HepG2 (cell line): ENCODE measurements around the gene MDH2.

ENCODE experiments used
- EP300 ChIP-seq, 3 experiments: sonication (generic) in 1 of 3; formaldehyde crosslinking in 1 of 3; IDR thresholded peaks; 2 replicates each; pipeline versions ENCODE4 v1.5.1 to v1.6.1; 2011 to 2020; ENCODE audit warnings: low read depth in 2 of 3, low read length in 2 of 3, borderline replicate concordance in 1 of 3, improper control_type of control experiment in 1 of 3, mild to moderate bottlenecking in 1 of 3, missing genetic modification reagents in 1 of 3, moderate library complexity in 1 of 3
- ERF ChIP-seq: IDR thresholded peaks from 2 replicates; pipeline ENCODE4 v1.6.1; 2018; ENCODE audit warnings: missing biosample characterization, missing genetic modification reagents
- FOXP1 ChIP-seq, 2 experiments: fragments of 450-650 bp in 1 of 2; IDR thresholded peaks; 2 replicates each; pipeline ENCODE4 v1.6.1; 2017 to 2018; ENCODE audit warnings: antibody characterized with exemption in 1 of 2
- PCBP2 ChIP-seq: fragments of 200-400 bp; formaldehyde crosslinking; optimal IDR thresholded peaks from 2 replicates; pipeline ENCODE3; 2018; ENCODE audit warnings: low read length, low read depth; ENCODE audit not compliant: poor library complexity, severe bottlenecking
- TARDBP ChIP-seq: sonication (generic); formaldehyde crosslinking; IDR thresholded peaks from 2 replicates; pipeline ENCODE4 v1.8.0; 2022; ENCODE audit warnings: mild to moderate bottlenecking, missing genetic modification reagents
- TRIM24 ChIP-seq: sonication (generic); formaldehyde crosslinking; IDR thresholded peaks from 2 replicates; pipeline ENCODE4 v1.8.0; 2022; ENCODE audit warnings: mild to moderate bottlenecking, missing genetic modification reagents
- ZBTB7B ChIP-seq: sonication (generic); formaldehyde crosslinking; IDR thresholded peaks from 2 replicates; pipeline ENCODE4 v1.4.0; 2020; ENCODE audit warnings: missing genetic modification reagents
- ZFP1 ChIP-seq: IDR thresholded peaks from 2 replicates; pipeline ENCODE4 v1.6.1; 2016
- ZNF180 ChIP-seq: sonication (generic); formaldehyde crosslinking; IDR thresholded peaks from 2 replicates; pipeline ENCODE4 v1.4.0; 2020; ENCODE audit warnings: low read depth, missing genetic modification reagents, borderline replicate concordance
- TF ChIP-seq, protein P1 (sequence below): IDR thresholded peaks from 2 replicates; pipeline ENCODE4 v1.6.1; 2016
- TF ChIP-seq, protein P2 (sequence below): sonication (generic); formaldehyde crosslinking; IDR thresholded peaks from 2 replicates; pipeline ENCODE4 v1.4.0; 2020; ENCODE audit warnings: mild to moderate bottlenecking, missing genetic modification reagents, borderline replicate concordance
- TF ChIP-seq, protein P3 (sequence below), 2 experiments: sonication (generic) in 1 of 2; formaldehyde crosslinking in 1 of 2; IDR thresholded peaks; 2 replicates each; pipeline versions ENCODE4 v1.4.0 to v1.6.1; 2016 to 2020; ENCODE audit warnings: borderline replicate concordance in 1 of 2, low read depth in 1 of 2, mild to moderate bottlenecking in 1 of 2, missing genetic modification reagents in 1 of 2

DNA sequence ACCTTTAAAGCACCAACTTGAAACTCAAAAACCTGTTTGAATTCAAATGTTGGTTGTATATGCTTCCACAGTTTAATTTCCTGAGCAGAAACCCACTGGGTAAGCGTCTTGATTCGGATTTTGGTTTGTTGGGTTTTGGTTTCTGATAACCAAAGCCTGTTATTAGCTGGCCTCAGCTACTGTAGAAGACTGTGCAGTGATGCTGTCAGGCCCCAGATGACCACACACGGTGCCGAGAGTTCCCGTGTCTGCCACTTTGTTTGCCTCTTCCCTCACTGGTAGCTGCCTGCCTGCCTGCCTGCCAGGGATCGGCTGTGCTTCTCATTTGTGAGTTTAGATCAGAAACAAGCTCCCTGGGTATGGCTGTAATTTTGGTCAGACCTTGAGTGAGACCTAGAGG, 5.6 kb downstream of the MDH2 start:
- TF ChIP-seq, protein P1, sequence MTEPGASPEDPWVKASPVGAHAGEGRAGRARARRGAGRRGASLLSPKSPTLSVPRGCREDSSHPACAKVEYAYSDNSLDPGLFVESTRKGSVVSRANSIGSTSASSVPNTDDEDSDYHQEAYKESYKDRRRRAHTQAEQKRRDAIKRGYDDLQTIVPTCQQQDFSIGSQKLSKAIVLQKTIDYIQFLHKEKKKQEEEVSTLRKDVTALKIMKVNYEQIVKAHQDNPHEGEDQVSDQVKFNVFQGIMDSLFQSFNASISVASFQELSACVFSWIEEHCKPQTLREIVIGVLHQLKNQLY (CRISPR knock-in tag): no peak
- TF ChIP-seq ERF (CRISPR knock-in tag) (no peak), PCBP2 (no peak), ZNF180 (no peak), FOXP1 (IDR thresholded peaks at IDR 0.05) (no peak), FOXP1 (CRISPR knock-in tag; IDR thresholded peaks at IDR 0.05) (no peak), EP300 (IDR thresholded peaks at IDR 0.05; ENCODE audit: low read depth in 2 of 2, low read length in 2 of 2) (no peak), EP300 (CRISPR knock-in tag; IDR thresholded peaks at IDR 0.05; ENCODE audit: borderline replicate concordance) (no peak), TARDBP (CRISPR knock-in tag) (no peak), ZBTB7B (CRISPR knock-in tag) (no peak), TRIM24 (CRISPR knock-in tag) (no peak), ZFP1 (no peak)
- TF ChIP-seq, protein P2, sequence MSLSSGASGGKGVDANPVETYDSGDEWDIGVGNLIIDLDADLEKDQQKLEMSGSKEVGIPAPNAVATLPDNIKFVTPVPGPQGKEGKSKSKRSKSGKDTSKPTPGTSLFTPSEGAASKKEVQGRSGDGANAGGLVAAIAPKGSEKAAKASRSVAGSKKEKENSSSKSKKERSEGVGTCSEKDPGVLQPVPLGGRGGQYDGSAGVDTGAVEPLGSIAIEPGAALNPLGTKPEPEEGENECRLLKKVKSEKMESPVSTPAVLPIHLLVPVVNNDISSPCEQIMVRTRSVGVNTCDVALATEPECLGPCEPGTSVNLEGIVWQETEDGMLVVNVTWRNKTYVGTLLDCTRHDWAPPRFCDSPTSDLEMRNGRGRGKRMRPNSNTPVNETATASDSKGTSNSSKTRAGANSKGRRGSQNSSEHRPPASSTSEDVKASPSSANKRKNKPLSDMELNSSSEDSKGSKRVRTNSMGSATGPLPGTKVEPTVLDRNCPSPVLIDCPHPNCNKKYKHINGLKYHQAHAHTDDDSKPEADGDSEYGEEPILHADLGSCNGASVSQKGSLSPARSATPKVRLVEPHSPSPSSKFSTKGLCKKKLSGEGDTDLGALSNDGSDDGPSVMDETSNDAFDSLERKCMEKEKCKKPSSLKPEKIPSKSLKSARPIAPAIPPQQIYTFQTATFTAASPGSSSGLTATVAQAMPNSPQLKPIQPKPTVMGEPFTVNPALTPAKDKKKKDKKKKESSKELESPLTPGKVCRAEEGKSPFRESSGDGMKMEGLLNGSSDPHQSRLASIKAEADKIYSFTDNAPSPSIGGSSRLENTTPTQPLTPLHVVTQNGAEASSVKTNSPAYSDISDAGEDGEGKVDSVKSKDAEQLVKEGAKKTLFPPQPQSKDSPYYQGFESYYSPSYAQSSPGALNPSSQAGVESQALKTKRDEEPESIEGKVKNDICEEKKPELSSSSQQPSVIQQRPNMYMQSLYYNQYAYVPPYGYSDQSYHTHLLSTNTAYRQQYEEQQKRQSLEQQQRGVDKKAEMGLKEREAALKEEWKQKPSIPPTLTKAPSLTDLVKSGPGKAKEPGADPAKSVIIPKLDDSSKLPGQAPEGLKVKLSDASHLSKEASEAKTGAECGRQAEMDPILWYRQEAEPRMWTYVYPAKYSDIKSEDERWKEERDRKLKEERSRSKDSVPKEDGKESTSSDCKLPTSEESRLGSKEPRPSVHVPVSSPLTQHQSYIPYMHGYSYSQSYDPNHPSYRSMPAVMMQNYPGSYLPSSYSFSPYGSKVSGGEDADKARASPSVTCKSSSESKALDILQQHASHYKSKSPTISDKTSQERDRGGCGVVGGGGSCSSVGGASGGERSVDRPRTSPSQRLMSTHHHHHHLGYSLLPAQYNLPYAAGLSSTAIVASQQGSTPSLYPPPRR (CRISPR knock-in tag): no peak
- TF ChIP-seq, protein P3, sequence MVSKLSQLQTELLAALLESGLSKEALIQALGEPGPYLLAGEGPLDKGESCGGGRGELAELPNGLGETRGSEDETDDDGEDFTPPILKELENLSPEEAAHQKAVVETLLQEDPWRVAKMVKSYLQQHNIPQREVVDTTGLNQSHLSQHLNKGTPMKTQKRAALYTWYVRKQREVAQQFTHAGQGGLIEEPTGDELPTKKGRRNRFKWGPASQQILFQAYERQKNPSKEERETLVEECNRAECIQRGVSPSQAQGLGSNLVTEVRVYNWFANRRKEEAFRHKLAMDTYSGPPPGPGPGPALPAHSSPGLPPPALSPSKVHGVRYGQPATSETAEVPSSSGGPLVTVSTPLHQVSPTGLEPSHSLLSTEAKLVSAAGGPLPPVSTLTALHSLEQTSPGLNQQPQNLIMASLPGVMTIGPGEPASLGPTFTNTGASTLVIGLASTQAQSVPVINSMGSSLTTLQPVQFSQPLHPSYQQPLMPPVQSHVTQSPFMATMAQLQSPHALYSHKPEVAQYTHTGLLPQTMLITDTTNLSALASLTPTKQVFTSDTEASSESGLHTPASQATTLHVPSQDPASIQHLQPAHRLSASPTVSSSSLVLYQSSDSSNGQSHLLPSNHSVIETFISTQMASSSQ (IDR thresholded peaks at IDR 0.05; ENCODE audit: low read depth): no peak
- TF ChIP-seq, protein P3 (CRISPR knock-in tag; IDR thresholded peaks at IDR 0.05; ENCODE audit: borderline replicate concordance): no peak
